HG03460 (cell line): Measurements from ENCODE around the gene DLGAP4.

Experiments used
- ATAC-seq: cut with Tn5 transposase; IDR thresholded peaks from one replicate; pipeline ENCODE4 v1.9.1; 2021; ENCODE audit not compliant: unreplicated experiment

The DLGAP4 gene

DNA sequence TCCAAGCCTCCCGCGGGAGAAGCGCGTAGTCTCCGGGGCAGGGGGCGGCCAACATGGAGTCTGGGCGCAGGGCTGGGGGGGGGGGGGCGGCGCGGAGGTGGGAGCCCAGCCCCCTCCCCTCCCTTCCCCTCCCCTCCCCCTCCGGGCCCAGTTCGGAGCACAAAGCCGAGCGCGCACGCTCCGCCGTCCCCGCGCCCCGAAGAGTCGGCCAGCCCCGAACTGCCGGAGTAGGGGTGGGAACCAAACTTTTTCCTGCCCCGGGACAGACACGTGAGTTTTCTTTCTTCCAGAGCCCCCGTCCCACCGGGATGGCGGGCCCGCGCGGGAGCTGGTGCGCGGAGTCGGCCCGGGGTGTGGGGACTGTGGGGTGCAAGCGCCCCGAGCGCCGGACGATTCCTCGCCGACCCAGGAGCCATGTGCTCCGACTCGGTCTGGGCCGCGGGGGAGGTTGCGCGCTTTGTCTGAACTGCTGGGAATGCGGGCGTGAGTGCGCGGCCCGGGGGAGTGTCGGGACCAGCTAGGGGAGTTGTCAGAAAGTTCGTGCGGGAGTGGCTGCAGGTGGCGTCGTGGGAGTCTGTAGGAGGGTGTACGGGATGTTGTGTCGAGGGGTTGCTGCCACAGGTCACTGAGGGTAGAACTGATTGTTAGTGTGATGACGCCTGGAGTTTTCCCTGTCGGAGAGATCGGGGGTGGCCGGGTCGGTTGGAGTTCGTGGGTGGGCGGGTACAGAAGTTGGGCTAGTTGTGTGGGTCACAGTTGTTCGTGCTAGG lies 268.4 kb downstream of the DLGAP4 start:
- no peak for ATAC-seq

DNA sequence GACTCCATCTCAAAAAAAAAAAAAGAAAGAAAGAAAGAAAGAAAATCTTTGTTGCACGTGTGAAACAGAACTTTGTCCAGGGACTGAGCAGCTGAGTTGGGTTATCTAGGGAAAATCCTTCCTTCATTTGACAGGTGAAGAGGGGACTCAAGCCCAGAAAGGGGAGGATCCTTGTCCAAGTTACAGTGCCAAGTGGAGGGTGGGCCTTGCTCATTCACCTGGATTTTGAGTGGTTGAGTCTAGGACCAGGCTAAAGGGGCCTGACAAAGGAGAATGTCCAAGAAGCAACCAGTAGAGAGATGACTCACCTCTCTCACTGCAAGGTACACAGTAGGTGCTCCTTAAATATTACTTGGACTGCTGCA lies 269.9 kb downstream of the DLGAP4 start:
- no peak for ATAC-seq
